GM06990 (cell line): ENCODE data around the gene SAMD14.

Source experiments
- DNase-seq: peaks from one replicate; pipeline ENCODE4 v3.0.0-alpha.2; 2011; ENCODE audit not compliant: insufficient read length; ENCODE audit errors: extremely low read depth
- H3K27me3 ChIP-seq: replicated peaks from 2 replicates; pipeline ENCODE4 v1.6.0; 2011; ENCODE audit warnings: low read length; ENCODE audit not compliant: control insufficient read depth, insufficient read depth
- H3K36me3 ChIP-seq: 2 replicates; pipeline ENCODE4 v1.5.1; 2011; ENCODE audit warnings: low read length; ENCODE audit not compliant: control insufficient read depth, insufficient read depth
- H3K4me3 ChIP-seq: replicated peaks from 2 replicates; pipeline ENCODE4 v1.5.1; 2011; ENCODE audit warnings: low read depth, mild to moderate bottlenecking, control low read depth, low read length
- TF ChIP-seq, protein P1 (sequence below): IDR thresholded peaks from 2 replicates; pipeline ENCODE4 v1.5.1; 2011; ENCODE audit warnings: low read length, control low read depth, mild to moderate bottlenecking, inconsistent platforms; ENCODE audit not compliant: insufficient read depth, poor library complexity, severe bottlenecking

The SAMD14 gene

DNA sequence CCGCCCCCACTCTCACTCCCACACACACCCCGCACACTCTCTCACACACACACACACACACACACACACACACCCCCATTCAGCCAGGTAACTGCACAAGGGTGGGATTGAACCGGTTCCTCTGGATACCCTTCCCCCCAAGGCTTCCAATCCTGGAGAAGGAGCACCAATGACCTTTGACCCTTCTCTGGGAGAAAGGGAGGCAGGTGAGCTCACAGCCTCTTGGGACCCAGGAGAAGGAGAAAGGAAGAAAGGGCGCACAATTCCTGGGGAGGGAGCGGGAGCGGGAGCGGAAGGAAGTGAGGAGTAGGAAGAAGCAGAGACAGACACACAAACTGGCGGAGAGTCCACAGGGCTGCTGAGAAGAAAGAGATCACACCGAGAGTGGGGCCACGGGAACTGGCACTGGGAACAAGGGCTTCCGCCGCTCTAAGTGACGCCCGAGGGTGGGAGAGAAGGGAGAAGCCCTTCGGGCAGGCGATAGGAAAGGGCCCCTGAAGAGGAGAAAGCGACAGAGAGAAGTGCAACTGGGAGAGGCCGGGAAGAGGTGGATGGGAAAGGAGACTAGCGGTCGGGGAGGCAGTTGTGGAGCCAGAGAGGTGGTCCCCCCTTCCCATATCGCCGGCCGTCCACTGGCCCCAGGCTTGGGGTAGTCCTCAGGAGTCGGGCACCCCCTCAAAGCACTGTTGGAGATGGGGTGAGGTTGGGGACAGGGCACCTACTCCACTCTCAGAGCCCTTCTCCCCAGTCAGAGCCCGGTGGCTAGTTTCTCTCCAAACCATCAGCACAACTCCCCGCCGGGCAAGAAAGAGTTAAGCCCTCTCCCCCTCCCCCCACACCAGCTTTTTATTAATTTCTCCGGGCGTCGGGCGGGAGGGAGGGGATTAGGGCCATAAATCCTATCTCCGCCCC lies 1.3 kb downstream of the SAMD14 start:
- H3K4me3 ChIP-seq, result no peak overlapping the region; the same call in 1 of the 2 replicates
- TF ChIP-seq, protein P1, sequence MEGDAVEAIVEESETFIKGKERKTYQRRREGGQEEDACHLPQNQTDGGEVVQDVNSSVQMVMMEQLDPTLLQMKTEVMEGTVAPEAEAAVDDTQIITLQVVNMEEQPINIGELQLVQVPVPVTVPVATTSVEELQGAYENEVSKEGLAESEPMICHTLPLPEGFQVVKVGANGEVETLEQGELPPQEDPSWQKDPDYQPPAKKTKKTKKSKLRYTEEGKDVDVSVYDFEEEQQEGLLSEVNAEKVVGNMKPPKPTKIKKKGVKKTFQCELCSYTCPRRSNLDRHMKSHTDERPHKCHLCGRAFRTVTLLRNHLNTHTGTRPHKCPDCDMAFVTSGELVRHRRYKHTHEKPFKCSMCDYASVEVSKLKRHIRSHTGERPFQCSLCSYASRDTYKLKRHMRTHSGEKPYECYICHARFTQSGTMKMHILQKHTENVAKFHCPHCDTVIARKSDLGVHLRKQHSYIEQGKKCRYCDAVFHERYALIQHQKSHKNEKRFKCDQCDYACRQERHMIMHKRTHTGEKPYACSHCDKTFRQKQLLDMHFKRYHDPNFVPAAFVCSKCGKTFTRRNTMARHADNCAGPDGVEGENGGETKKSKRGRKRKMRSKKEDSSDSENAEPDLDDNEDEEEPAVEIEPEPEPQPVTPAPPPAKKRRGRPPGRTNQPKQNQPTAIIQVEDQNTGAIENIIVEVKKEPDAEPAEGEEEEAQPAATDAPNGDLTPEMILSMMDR, result no peak
- H3K36me3 ChIP-seq, result peaks cover 1% of the 10 kb centered on the region

DNA sequence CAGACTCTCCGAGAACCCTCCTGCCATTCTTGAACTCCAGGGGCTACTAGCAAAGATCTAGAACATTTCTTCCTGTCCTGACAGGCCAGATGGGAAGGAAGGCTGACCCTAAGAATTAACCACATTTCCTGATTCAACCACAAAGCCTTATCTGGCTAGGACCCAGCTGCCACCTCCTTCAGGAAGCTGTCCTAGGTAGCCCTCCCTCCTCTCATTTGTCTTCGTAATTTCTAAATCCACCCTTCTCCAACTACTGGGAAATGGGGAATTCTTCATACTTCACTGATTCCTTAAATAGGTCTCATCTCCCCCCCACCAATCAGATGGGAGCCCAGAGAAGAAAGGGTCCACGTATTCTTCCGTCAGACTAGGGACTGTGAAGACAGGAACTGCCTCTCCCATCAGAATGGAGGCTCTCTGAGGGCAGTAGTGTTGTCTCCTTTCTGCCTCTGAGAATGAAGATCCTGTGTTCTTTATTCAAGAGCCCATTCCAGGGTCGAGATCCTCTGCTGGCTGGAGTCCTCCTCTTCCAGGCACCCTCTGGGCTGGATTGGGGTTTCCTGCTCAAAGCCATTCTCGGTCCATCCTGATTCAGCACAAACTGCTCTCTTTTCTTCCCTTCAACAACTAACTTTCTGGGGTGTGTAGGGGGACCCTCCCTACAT lies 2.1 kb downstream of the SAMD14 start:
- DNase-seq, result no peak
- no peak overlapping the region for H3K4me3 ChIP-seq
- TF ChIP-seq, protein P1, result no peak
- peaks cover 2% of the 10 kb centered on the region; the same call in 1 of the 2 replicates for H3K27me3 ChIP-seq
- H3K36me3 ChIP-seq, result no peaks in the 10 kb centered on the region

More for the DNA sequence above, 1.3 kb downstream of the SAMD14 start:
- no peak for DNase-seq
- 0 out of 2 replicates have a peak, but pooled peaks cover 2% of the 10 kb centered on the region for H3K27me3 ChIP-seq

DNA sequence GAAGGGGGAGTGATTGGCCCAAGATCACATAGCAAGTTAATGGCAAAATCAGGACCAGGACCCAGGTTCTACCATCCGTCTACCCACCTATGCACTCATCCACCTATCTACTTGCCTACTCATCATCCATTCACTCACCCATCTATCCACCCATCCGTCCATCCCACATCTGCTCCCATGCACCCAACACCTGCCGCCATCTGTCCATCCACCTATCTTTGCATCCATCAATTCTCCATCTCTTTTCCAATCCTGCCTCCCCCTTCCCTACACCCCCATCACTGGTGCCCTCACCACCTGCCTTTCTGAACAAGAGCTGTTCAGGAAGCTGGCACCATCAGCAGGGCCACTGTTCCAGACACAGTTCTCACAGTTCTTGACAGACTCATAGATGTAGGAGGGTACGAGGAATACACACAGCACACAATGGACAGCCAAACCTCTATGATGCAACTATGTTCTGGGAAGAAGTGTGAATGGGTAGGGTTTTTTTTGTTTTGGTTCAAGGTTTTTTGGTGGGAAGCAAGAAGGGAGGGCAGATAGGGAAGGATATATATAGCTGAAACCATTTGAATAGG lies 4.5 kb downstream of the SAMD14 start:
- Histone ChIP-seq H3K27me3 (peaks cover 2% of the 10 kb centered on the region; the same call in 1 of the 2 replicates), H3K36me3 (no peaks in the 10 kb centered on the region), H3K4me3 (no peak overlapping the region)
- no peak for DNase-seq
- TF ChIP-seq, protein P1, result no peak

DNA sequence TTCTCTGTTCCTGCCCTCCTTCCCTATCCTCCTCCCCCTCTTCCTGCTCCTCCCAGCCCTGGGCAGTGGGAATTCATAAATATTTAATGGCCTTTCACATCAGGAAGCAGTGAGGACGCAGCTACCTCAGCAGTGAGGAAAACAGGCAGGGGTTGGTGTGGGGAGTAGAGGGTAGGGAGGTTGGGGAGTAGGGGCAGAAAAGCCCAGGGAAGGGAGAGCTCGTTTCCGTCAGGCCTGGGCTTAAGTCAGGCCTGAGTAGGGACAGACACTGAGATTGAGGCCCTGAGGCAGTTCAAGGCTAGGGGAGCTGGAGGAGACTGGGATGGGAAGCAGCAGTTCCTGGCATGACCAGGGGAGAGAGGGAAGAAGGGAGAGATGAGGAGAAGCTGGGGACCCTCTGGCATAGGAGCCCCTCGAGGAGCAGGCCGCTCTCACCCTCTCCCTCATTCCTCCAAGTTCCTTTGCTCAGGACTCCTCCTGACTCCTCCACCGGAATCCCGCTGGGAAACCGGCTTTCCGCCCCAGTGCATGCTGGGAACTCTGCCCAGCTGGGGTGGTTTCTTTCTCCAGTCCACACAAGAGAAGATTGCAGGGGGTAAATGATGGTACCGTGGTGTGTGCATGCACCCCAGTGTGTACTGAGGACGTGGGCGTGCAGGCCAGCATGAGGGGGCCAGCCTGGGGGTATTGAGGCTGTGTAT lies 6.2 kb downstream of the SAMD14 start:
- Histone ChIP-seq H3K4me3 (no peak overlapping the region), H3K36me3 (no peaks in the 10 kb centered on the region), H3K27me3 (peaks cover under 1% of the 10 kb centered on the region)
- no peak for DNase-seq
- TF ChIP-seq, protein P1, result no peak

DNA sequence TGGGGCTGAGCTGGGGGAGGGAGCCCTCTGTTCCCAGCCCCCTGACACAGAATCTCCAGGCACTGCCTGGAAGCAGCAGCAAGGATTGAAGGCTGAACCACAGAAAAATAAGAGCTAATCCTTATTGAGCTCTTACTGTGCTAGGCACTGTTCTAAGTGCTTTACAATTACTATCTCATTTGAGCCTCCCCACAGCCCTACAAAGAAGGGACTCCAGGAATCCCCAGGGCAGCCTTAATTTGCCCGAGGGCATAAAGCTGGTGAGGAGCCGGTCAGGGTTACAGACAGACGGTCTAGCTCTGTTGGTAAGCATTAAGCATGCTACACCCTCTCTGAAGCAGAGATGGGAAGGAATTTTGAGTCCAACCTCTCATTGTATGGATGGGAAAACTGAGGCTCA lies 7.0 kb downstream of the SAMD14 start:
- no peak for DNase-seq
- TF ChIP-seq, protein P1, result no peak
- no peaks in the 10 kb centered on the region; the same call in none of the 2 replicates for H3K27me3 ChIP-seq
- H3K4me3 ChIP-seq, result no peak overlapping the region
- no peaks in the 10 kb centered on the region for H3K36me3 ChIP-seq
